ENCODE data around the gene PTPRN2. TPM values are rescaled to one million over a fixed set of nuclear protein-coding genes. Genes with fewer than 3 reads are reported as not detected.
A peak's percentile ranks its signal among the peaks of the same experiment; 100 is the strongest.

PTPRN2 gene
- total RNA-seq, 1 experiment from 2014 or later: 1.1 TPM

DNA sequence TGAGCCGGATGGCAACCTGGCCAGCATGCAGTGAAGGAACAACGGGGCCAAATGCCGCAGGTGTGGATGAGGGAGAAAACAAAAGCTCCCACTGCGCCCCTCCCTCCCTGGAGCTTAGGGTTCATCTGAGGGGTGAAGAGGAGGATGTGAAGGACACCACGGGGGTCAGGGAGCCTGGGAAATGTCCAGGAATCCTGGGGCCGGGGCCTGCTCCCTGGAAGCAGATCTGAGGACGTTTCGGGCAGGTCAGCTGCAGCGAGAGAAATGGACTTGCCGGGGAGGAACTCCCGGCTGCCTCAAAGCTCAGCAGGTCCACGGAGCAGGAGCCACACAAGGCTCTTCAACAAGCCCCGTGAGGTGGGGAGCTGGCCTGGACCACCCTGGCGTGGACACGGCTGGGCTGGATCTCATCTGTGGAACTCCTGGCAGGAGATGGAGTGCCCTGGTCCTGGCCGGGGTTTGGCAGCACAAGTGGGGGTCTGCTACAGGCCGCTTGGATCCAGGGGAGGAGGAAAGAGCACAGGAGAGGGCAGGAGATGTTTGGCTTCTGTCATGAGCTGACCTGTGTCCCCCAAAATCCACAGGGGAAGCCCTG, 585.0 kb downstream of the PTPRN2 start:
- no peaks in the 10 kb centered on the region for H3K36me3 ChIP-seq (ENCODE audit: control insufficient read depth, insufficient read depth, low read length)

GRCh38 chr7:158001621-158002320, 585.9 kb downstream of the PTPRN2 start:
- intact Hi-C loops (cut with micrococcal nuclease; ENCODE audit: unreplicated experiment) (no loop called here), in situ Hi-C loops (cut with HindIII; ENCODE audit: low pct_unique_long_range_greater_than_20kb, low sequenced_read_pairs) (no loop called here)
- CTCF ChIA-PET: no interaction called here
- Histone ChIP-seq H3K27me3 (ENCODE audit: control insufficient read depth, insufficient read depth, low read length) (peaks cover 4% of the 10 kb centered on the region; the same call in 1 of the 2 replicates), H3K27ac (ENCODE audit: low read length) (no peak overlapping the region), H3K4me1 (ENCODE audit: control insufficient read depth, insufficient read depth, low read length) (peaks cover 4% of the 10 kb centered on the region; the same call in 1 of the 2 replicates), H3K36me3 (ENCODE audit: control insufficient read depth, insufficient read depth, low read length) (no peaks in the 10 kb centered on the region), H3K4me3 (ENCODE audit: low read depth in 2 of 2, low read length in 2 of 2) (no peak overlapping the region), H3K9me3 (ENCODE audit: control insufficient read depth, insufficient read depth, low read depth, low read length) (no peaks in the 10 kb centered on the region)
- TF ChIP-seq TCF7L2 (IDR thresholded peaks at IDR 0.05; ENCODE audit: low read depth, low read length): no peak
- TF ChIP-seq SIN3A (IDR thresholded peaks at IDR 0.05; ENCODE audit: borderline replicate concordance, insufficient read depth, low read depth, low read length): no peak
- peak; percentile 66 for ATAC-seq
- DNase-seq (ENCODE audit: low read depth, low spot score): no peak
- no TSS peak for BruUV-seq (replicated peaks)
- POLR2A ChIA-PET: no interaction called here

More for the DNA sequence above, 585.0 kb downstream of the PTPRN2 start:
- Histone ChIP-seq H3K27ac (ENCODE audit: low read length) (no peak overlapping the region), H3K27me3 (ENCODE audit: control insufficient read depth, insufficient read depth, low read length) (peaks cover 4% of the 10 kb centered on the region; the same call in 1 of the 2 replicates), H3K4me1 (ENCODE audit: control insufficient read depth, insufficient read depth, low read length) (peaks cover 4% of the 10 kb centered on the region; the same call in 1 of the 2 replicates), H3K4me3 (ENCODE audit: low read depth in 2 of 2, low read length in 2 of 2) (no peak overlapping the region), H3K9me3 (ENCODE audit: control insufficient read depth, insufficient read depth, low read depth, low read length) (no peaks in the 10 kb centered on the region)
- in situ Hi-C loops (cut with HindIII; ENCODE audit: low pct_unique_long_range_greater_than_20kb, low sequenced_read_pairs): no loop called here
- TF ChIP-seq TCF7L2 (IDR thresholded peaks at IDR 0.05; ENCODE audit: low read depth, low read length) (no peak), SIN3A (IDR thresholded peaks at IDR 0.05; ENCODE audit: borderline replicate concordance, insufficient read depth, low read depth, low read length) (no peak), POLR2AphosphoS5 (IDR thresholded peaks at IDR 0.05; ENCODE audit: low read depth, low read length) (no peak), CTCF (IDR thresholded peaks at IDR 0.05) (no peak)
- TF ChIP-seq, protein P1, sequence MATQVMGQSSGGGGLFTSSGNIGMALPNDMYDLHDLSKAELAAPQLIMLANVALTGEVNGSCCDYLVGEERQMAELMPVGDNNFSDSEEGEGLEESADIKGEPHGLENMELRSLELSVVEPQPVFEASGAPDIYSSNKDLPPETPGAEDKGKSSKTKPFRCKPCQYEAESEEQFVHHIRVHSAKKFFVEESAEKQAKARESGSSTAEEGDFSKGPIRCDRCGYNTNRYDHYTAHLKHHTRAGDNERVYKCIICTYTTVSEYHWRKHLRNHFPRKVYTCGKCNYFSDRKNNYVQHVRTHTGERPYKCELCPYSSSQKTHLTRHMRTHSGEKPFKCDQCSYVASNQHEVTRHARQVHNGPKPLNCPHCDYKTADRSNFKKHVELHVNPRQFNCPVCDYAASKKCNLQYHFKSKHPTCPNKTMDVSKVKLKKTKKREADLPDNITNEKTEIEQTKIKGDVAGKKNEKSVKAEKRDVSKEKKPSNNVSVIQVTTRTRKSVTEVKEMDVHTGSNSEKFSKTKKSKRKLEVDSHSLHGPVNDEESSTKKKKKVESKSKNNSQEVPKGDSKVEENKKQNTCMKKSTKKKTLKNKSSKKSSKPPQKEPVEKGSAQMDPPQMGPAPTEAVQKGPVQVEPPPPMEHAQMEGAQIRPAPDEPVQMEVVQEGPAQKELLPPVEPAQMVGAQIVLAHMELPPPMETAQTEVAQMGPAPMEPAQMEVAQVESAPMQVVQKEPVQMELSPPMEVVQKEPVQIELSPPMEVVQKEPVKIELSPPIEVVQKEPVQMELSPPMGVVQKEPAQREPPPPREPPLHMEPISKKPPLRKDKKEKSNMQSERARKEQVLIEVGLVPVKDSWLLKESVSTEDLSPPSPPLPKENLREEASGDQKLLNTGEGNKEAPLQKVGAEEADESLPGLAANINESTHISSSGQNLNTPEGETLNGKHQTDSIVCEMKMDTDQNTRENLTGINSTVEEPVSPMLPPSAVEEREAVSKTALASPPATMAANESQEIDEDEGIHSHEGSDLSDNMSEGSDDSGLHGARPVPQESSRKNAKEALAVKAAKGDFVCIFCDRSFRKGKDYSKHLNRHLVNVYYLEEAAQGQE (IDR thresholded peaks at IDR 0.05; ENCODE audit: insufficient read depth in 1 of 2, low read depth in 2 of 2, low read length in 1 of 2): no peak
- ATAC-seq: no peak
- intact Hi-C loops (cut with micrococcal nuclease; ENCODE audit: unreplicated experiment): no loop called here
- ChIA-PET CTCF (no interaction called here), POLR2A (no interaction called here)
- no TSS peak for BruUV-seq (replicated peaks)
- no peak for DNase-seq (ENCODE audit: low read depth, low spot score)

DNA sequence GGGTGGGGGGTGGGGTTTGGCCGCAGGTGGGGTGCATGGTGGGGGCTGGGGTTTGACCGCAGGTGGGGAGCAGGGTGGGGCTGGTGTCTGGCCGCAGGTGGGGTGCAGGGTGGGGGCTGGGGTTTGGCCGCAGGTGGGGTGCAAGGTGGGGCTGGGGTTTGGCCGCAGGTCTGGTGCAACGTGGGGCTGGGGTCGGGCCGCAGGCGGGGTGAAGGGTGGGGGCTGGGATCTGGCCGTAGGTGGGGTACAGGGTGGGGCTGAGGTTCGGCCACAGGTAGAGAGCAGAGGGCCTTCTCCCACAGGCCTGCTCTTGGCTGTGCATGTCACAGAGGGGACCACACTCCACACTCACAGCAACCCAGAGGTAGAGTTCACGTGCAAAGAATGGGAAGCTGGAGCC, 586.6 kb downstream of the PTPRN2 start:
- no peak for DNase-seq (ENCODE audit: low read depth, low spot score)
- H3K4me1 ChIP-seq (ENCODE audit: control insufficient read depth, insufficient read depth, low read length): peaks cover 4% of the 10 kb centered on the region; the same call in 1 of the 2 replicates
- TF ChIP-seq POLR2AphosphoS5 (IDR thresholded peaks at IDR 0.05; ENCODE audit: low read depth, low read length) (no peak), TCF7L2 (IDR thresholded peaks at IDR 0.05; ENCODE audit: low read depth, low read length) (no peak), SIN3A (IDR thresholded peaks at IDR 0.05; ENCODE audit: borderline replicate concordance, insufficient read depth, low read depth, low read length) (no peak), CTCF (IDR thresholded peaks at IDR 0.05) (no peak)
- TF ChIP-seq, protein P1 (IDR thresholded peaks at IDR 0.05; ENCODE audit: insufficient read depth in 1 of 2, low read depth in 2 of 2, low read length in 1 of 2): no peak
- no peaks in the 10 kb centered on the region for H3K36me3 ChIP-seq (ENCODE audit: control insufficient read depth, insufficient read depth, low read length)
- no peak overlapping the region for H3K27ac ChIP-seq (ENCODE audit: low read length)
- no TSS peak for BruUV-seq (replicated peaks)
- no peak overlapping the region for H3K4me3 ChIP-seq (ENCODE audit: low read depth in 2 of 2, low read length in 2 of 2)
- ChIA-PET POLR2A (no interaction called here), CTCF (no interaction called here)
- no peak for ATAC-seq
- peaks cover 4% of the 10 kb centered on the region; the same call in 1 of the 2 replicates for H3K27me3 ChIP-seq (ENCODE audit: control insufficient read depth, insufficient read depth, low read length)
- intact Hi-C loops (cut with micrococcal nuclease; ENCODE audit: unreplicated experiment) (no loop called here), in situ Hi-C loops (cut with HindIII; ENCODE audit: low pct_unique_long_range_greater_than_20kb, low sequenced_read_pairs) (no loop called here)
- no peaks in the 10 kb centered on the region for H3K9me3 ChIP-seq (ENCODE audit: control insufficient read depth, insufficient read depth, low read depth, low read length)
